ENCODE results near the gene TMEM92.

Gene TMEM92

DNA sequence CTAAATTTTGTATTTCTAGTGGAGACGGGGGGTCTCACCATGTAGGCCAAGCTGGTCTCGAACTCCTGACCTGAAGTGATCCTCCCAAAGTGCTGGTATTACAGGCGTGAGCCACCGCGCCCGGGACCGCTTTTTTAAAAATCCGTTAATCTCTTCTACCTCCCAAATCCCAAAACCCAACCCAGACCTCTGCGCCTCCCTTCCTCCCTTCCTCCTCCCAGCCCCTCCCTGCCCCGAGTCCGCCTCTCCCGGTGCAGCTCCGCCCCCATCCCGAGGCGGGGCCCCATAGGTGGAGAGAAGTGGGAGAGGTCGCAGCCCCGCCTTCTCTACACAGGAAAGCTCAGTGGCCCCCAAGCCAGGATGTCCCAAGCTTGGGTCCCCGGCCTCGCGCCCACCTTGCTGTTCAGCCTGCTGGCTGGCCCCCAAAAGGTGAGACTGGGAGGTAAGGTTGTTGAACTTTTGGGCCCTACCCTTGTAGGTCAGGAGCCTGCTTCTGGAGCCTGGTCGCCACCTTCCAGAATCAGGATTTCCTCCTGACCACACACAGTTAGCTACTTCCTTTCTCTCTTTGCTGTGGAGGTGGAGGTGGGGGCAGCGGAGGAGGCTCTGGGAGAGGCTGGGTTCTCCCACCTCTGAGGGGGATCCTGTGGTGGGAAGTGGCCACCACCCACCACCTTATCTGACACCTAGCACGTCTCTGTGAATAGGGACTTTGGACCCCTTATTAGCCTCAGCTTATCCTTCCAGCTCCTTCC, at the start of gene TMEM92:
Gene TMEM92 (plus strand): TSS at position 325 of the 755 bp plus-strand sequence. CDS start 36 bp downstream, at position 361.
- H3K36me3 ChIP-seq (ENCODE audit: insufficient read depth, low read length) = no peaks in the 10 kb centered on the region
- peak within 1 kb of the TSS; percentile 73 for H3K9ac ChIP-seq (ENCODE audit: low read depth, low read length)
- no peaks in the 10 kb centered on the region for H3K9me3 ChIP-seq (ENCODE audit: control insufficient read depth, insufficient read depth, low read length)
- H3K4me1 ChIP-seq (ENCODE audit: insufficient read depth, low read length) = peaks cover 50% of the 10 kb centered on the region

- H3K36me3 ChIP-seq (ENCODE audit: insufficient read depth, low read length) = no peaks in the 10 kb centered on the region
- no peak overlapping the region for H3K9ac ChIP-seq (ENCODE audit: low read depth, low read length)
- H3K4me1 ChIP-seq (ENCODE audit: insufficient read depth, low read length) = peaks cover 8% of the 10 kb centered on the region; the same call in 1 of the 2 replicates
- H3K9me3 ChIP-seq (ENCODE audit: control insufficient read depth, insufficient read depth, low read length) = peaks cover 21% of the 10 kb centered on the region; the same call in 1 of the 2 replicates
These were observed 48.5 kb upstream of the TMEM92 start for GRCh38 chr17:50225701-50226240.

DNA sequence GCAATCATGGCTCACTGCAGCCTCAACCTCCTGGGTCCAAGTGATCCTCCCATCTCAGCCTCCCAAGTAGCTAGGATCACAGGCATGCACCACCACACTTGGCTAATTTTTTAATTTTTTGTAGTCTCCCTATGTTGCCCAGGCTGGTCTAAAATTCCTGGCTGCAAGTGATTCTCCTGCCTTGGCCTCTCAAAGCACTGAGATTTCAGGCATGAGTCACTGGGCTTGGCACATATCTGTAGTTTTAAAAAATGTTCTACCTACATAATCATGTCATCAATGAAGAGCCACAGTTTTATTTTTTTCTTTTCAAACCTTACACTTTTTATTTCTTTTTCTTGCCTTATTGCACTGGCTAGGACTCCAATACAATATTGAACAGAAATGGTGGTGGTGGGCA, 39.7 kb upstream of the TMEM92 start:
- no peaks in the 10 kb centered on the region for H3K4me1 ChIP-seq (ENCODE audit: insufficient read depth, low read length)
- H3K9ac ChIP-seq (ENCODE audit: low read depth, low read length) = no peak overlapping the region
- H3K36me3 ChIP-seq (ENCODE audit: insufficient read depth, low read length) = no peaks in the 10 kb centered on the region

GRCh38 chr17:50237901-50238300, 36.4 kb upstream of the TMEM92 start:
- no peaks in the 10 kb centered on the region for H3K4me1 ChIP-seq (ENCODE audit: insufficient read depth, low read length)
- peaks cover 13% of the 10 kb centered on the region for H3K9me3 ChIP-seq (ENCODE audit: control insufficient read depth, insufficient read depth, low read length)
- H3K9ac ChIP-seq (ENCODE audit: low read depth, low read length) = no peak overlapping the region
- H3K36me3 ChIP-seq (ENCODE audit: insufficient read depth, low read length) = no peaks in the 10 kb centered on the region

More for the DNA sequence above, 39.7 kb upstream of the TMEM92 start:
- H3K9me3 ChIP-seq (ENCODE audit: control insufficient read depth, insufficient read depth, low read length) = peaks cover 10% of the 10 kb centered on the region

DNA sequence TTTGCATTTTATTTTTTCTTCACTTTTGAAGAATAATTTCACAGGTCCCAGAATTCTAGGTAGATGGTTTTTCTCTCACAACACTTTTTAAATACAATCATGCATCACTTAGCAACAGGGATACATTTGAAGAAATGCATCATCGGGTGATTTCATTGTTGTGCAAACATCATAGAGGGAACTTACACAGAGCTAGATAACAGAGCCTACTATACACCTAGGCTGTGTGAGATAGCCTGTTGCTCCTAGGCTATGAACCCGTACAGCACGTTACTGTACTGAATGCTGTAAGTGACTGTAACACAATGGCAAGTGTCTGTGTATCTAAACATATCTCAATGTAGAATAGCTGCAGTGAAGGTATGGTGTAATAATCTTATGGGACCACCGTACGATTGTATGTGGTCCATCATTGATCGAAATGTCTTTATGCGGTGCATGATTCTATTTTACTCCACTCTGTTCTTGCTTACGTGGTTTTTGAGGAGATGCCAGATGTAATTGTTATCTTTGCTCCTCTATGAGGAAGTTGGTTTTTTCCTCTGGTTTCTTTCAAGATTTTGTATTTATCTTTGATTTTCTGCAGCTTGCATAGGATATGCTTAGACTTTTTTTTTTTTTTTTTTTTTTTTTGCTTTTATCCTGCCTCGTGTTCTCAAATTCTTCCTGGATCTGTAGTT, 35.5 kb upstream of the TMEM92 start:
- H3K9ac ChIP-seq (ENCODE audit: low read depth, low read length) = no peak overlapping the region
- no peaks in the 10 kb centered on the region for H3K36me3 ChIP-seq (ENCODE audit: insufficient read depth, low read length)
- peaks cover 13% of the 10 kb centered on the region for H3K9me3 ChIP-seq (ENCODE audit: control insufficient read depth, insufficient read depth, low read length)
- H3K4me1 ChIP-seq (ENCODE audit: insufficient read depth, low read length) = no peaks in the 10 kb centered on the region

DNA sequence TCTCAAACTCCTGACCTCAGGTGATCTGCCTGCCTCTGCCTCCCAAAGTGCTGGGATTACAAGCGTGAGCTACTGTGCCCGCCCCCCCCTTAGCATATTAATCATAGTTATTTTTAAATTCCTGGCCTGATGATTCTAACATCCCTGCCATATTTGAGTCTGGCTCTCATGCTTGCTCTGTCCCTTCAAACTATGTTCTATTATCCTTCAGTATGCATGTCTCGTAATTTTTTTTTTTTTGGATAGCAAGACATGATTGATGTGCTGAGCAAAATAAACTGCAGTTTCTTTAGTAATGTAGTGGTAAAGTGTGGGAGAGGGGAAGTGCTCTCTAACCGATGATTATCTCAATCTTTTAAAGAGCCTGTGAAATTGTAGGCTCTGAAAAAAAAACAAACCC, 34.3 kb upstream of the TMEM92 start:
- no peaks in the 10 kb centered on the region for H3K36me3 ChIP-seq (ENCODE audit: insufficient read depth, low read length)
- H3K9me3 ChIP-seq (ENCODE audit: control insufficient read depth, insufficient read depth, low read length) = peaks cover 3% of the 10 kb centered on the region; the same call in 1 of the 2 replicates
- H3K4me1 ChIP-seq (ENCODE audit: insufficient read depth, low read length) = no peaks in the 10 kb centered on the region
- no peak overlapping the region for H3K9ac ChIP-seq (ENCODE audit: low read depth, low read length)

DNA sequence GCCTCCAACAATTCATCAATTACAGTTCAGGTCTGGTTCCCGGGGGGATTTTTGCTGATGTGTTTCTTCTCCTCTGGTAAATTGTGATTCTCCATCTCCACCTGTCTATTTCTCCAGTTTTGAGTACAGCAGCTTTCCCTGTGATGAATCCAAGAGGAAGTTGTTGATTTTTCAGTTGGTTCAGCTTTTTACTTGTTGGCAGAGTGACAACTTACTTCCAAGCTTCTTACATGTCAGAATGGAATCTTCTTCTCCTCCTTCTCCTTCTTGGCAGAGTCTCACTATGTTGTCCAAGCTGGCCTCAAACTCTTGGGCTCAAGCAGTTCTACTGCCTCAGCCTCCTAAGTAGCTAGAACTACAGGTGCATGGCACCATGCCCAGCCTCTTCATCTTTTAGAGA, 33.4 kb upstream of the TMEM92 start:
- Histone ChIP-seq H3K9me3 (ENCODE audit: control insufficient read depth, insufficient read depth, low read length) (peaks cover 3% of the 10 kb centered on the region; the same call in 1 of the 2 replicates), H3K36me3 (ENCODE audit: insufficient read depth, low read length) (no peaks in the 10 kb centered on the region), H3K9ac (ENCODE audit: low read depth, low read length) (no peak overlapping the region), H3K4me1 (ENCODE audit: insufficient read depth, low read length) (no peaks in the 10 kb centered on the region)

GRCh38 chr17:50241431-50241830, 32.8 kb upstream of the TMEM92 start:
- Histone ChIP-seq H3K9me3 (ENCODE audit: control insufficient read depth, insufficient read depth, low read length) (peaks cover 3% of the 10 kb centered on the region; the same call in 1 of the 2 replicates), H3K9ac (ENCODE audit: low read depth, low read length) (no peak overlapping the region), H3K4me1 (ENCODE audit: insufficient read depth, low read length) (no peaks in the 10 kb centered on the region), H3K36me3 (ENCODE audit: insufficient read depth, low read length) (no peaks in the 10 kb centered on the region)

DNA sequence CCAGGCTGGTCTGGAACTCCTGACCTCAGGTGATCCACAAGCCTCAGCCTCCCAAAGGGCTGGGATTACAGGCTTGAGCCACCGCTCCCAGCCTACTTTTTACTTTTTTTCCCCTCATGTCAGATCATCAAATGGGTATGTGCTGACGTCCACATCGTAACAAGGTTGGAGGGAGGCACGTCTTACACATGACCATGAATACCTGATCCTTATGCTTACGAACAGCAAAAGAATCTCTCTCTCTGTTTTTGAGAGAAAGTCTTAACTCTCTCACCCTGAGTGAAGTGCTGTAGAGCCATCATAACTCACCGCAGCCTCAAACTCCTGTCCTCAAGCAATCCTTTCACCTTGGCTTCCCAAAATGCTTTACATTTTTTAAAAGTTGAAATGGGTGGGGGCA, 29.5 kb upstream of the TMEM92 start:
- H3K9me3 ChIP-seq (ENCODE audit: control insufficient read depth, insufficient read depth, low read length) = peaks cover 21% of the 10 kb centered on the region
- no peaks in the 10 kb centered on the region for H3K36me3 ChIP-seq (ENCODE audit: insufficient read depth, low read length)
- H3K9ac ChIP-seq (ENCODE audit: low read depth, low read length) = no peak overlapping the region
- H3K4me1 ChIP-seq (ENCODE audit: insufficient read depth, low read length) = no peaks in the 10 kb centered on the region

- H3K4me1 ChIP-seq (ENCODE audit: insufficient read depth, low read length) = no peaks in the 10 kb centered on the region
- H3K9me3 ChIP-seq (ENCODE audit: control insufficient read depth, insufficient read depth, low read length) = peaks cover 22% of the 10 kb centered on the region
- no peak overlapping the region for H3K9ac ChIP-seq (ENCODE audit: low read depth, low read length)
- H3K36me3 ChIP-seq (ENCODE audit: insufficient read depth, low read length) = no peaks in the 10 kb centered on the region
These were observed 26.0 kb upstream of the TMEM92 start for GRCh38 chr17:50248255-50248654.

DNA sequence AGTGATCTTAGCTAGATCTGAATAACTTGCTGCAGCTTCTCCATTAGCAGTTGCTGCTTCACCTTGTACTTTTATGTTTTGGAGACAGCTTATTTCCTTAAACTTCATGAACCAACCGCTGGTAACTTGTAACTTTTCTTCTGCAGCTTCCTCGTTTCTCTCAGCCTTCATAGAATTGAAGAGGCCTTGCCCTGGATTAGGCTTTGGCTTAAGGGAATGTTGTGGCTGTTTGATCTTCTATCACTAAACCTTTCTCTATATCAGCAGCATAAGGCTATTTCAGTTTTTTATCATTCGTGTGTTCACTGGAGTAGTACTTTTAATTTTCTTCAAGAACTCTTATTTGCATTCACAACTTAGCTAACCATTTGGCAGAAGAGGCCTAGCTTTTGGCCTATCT, 21.5 kb upstream of the TMEM92 start:
- H3K9ac ChIP-seq (ENCODE audit: low read depth, low read length) = no peak overlapping the region
- peaks cover 6% of the 10 kb centered on the region; the same call in 1 of the 2 replicates for H3K4me1 ChIP-seq (ENCODE audit: insufficient read depth, low read length)
- no peaks in the 10 kb centered on the region for H3K36me3 ChIP-seq (ENCODE audit: insufficient read depth, low read length)
- peaks cover 18% of the 10 kb centered on the region for H3K9me3 ChIP-seq (ENCODE audit: control insufficient read depth, insufficient read depth, low read length)

- H3K9me3 ChIP-seq (ENCODE audit: control insufficient read depth, insufficient read depth, low read length) = peaks cover 2% of the 10 kb centered on the region; the same call in 1 of the 2 replicates
- no peak overlapping the region for H3K9ac ChIP-seq (ENCODE audit: low read depth, low read length)
- peaks cover 19% of the 10 kb centered on the region; the same call in 1 of the 2 replicates for H3K4me1 ChIP-seq (ENCODE audit: insufficient read depth, low read length)
- H3K36me3 ChIP-seq (ENCODE audit: insufficient read depth, low read length) = no peaks in the 10 kb centered on the region
These were observed 18.3 kb upstream of the TMEM92 start for GRCh38 chr17:50255766-50256635.

GRCh38 chr17:50256826-50257618, 17.2 kb upstream of the TMEM92 start:
- Histone ChIP-seq H3K36me3 (ENCODE audit: insufficient read depth, low read length) (no peaks in the 10 kb centered on the region), H3K9ac (ENCODE audit: low read depth, low read length) (no peak overlapping the region), H3K9me3 (ENCODE audit: control insufficient read depth, insufficient read depth, low read length) (no peaks in the 10 kb centered on the region), H3K4me1 (ENCODE audit: insufficient read depth, low read length) (peaks cover 19% of the 10 kb centered on the region; the same call in 1 of the 2 replicates)
